Femur (tissue), 1 donor: ENCODE measurements around the gene ASB4.
A peak's percentile ranks its signal among the peaks of the same experiment; 100 is the strongest.
"Not testable (repeated sequence)": the region's sequence is repeated elsewhere in the genome, so short reads cannot be mapped to it uniquely, and the experiment has no call there.

Experiments
- DNase-seq: peaks from one replicate; pipeline ENCODE4 v3.0.0-alpha.2; 2017

Gene ASB4

DNA sequence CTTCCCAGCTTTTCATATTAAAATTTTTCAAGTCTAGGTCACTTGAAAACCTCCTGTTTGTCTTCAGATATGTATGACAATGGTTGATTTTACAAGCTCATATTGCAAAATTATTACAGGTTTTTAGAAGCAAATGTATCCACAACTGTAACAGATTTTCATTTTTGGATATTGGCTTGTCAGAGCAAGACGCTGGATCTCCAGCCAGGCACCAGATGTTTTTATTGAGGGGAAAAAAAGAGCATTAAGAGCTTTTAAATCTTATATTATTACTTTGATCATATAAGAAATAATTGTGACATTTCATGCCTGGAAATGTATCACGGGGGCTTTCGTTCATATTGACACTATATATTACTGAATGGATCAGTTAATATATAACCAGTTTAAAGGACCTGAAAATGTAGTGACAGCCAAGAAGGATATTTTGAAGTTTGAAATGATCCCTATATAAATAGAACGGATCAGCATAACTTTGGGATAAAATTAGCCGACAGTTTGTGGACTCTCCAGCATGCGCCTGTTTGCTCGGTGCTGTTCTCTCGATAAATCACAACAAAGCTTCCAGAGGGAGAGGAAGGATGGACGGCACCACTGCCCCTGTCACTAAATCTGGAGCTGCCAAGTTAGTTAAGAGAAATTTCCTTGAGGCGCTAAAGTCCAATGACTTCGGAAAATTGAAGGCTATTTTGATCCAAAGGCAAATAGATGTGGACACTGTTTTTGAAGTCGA is at the start of gene ASB4:
Gene ASB4, plus strand, starts transcription at position 553 of the 733 bp plus-strand sequence. Its CDS starts 29 bp downstream, at position 582.
- DNase-seq, result no peak

GRCh38 chr7:95436407-95436806 is 49.3 kb upstream of the ASB4 start:
- DNase-seq, result no peak

DNA sequence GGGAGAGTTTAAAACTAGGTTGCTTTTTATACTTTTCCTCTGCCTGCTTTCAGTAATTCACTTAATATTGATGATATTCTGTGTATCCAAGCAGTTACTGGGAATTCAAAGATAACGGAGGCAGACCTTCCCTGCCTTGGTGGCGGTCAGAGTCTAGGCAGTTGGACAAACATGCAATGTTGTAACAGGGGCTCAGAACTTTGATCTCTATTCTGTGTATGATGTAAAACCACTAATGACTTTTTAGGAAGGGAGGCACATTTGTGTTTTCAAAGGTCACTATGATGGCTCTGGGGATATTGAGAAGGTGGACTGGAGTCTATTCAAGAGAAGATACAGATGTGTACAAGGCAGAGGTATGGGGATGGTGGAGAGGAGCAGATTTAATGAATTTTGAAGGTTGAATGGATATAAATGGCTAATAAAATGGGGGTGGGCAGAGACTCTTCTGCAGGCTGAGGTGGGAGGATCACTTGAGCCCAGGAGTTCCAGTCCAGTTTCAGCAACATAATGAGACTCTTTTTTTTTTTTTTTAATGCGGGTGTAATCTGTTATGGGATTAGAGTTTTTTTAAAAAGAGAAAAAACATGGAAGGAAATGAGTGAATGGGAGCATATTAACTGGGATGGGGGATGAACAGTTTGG is 45.2 kb upstream of the ASB4 start:
- no peak for DNase-seq

GRCh38 chr7:95441042-95441823 is 44.5 kb upstream of the ASB4 start:
- no peak for DNase-seq

GRCh38 chr7:95444796-95445195 is 40.9 kb upstream of the ASB4 start:
- DNase-seq, result no peak

- no peak for DNase-seq
Measured at GRCh38 chr7:95446618-95447017, 39.1 kb upstream of the ASB4 start.

DNA sequence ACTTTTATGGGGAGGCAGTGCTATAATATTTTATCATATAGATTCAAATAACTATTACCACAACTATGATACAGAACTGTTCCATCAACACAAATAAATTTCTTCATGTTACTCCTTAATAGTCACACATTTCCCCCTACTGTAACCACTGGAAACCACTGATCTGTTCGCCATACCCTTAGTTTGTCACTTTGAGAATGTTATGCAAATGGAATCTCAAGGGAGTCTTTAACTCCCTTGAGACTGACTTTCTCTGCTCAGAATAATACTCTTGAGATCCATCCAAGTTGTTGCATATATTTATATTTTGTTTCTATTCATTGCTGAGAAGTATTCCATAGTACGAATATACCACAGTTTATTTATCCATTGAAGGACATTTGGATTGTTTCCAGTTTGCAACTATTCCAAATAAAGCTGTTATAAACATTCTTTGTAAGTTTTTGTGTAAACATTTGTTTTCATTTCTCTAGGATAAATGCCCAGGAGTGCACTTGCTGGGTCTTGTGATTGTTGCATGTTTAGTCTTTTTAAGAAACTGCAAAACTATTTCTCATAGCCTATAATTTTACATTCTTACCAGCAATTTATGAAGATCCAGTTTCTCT is 31.2 kb upstream of the ASB4 start:
- no peak for DNase-seq

GRCh38 chr7:95457947-95458346 is 27.8 kb upstream of the ASB4 start:
- no peak for DNase-seq

- not testable (repeated sequence) for DNase-seq
Measured at GRCh38 chr7:95460653-95461052, 25.1 kb upstream of the ASB4 start.

DNA sequence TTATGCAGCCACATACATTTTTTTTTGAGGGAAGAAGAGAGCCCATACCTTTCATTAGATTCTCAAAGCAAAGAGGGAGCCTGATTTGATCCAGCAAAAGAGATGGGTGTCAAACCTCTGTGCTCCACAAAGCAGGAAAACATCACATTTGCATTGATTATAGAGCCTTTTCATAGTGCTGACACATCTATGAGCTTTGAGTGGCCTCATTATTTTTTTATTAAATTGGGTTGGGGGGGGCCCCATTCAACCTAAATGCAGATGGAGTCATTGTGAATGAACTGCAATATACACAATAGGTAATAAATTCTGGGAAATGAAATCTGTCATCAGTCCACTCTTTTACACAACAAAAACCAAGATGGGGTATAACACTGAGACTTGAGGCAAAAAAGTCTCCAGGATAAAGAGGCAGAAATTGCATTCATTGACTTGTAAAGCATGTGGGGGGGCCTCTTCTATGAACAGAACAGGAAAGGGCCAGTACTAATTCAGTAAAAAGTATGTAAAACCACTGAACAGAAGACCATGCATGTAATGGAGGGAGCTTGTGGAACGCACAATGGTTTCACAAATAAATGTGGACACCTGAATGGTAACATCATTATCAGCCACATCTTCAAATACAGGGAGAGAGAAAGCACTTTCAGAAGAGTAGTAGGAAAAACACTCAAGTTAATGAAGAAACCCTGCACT is 17.7 kb upstream of the ASB4 start:
- no peak for DNase-seq

GRCh38 chr7:95469187-95469586 is 16.6 kb upstream of the ASB4 start:
- DNase-seq, result no peak

DNA sequence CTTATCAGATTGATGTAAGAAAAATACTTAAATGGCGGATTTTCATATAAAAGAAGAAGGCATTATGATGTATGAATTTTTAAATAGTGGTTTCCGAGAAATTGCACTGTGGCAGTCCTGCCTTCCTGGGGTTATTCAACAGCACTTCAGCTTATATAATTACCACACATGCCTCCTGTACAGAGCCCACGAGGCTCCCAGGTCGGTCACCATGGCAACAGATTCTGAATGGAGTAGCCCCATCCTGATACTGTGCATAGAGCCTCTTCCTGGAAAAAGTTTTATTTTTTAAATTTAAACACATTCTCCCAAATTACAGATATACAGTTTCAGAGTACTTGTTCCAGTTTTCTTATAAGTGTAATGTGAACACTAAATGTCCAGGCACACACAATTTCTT is 15.9 kb upstream of the ASB4 start:
- no peak for DNase-seq

DNA sequence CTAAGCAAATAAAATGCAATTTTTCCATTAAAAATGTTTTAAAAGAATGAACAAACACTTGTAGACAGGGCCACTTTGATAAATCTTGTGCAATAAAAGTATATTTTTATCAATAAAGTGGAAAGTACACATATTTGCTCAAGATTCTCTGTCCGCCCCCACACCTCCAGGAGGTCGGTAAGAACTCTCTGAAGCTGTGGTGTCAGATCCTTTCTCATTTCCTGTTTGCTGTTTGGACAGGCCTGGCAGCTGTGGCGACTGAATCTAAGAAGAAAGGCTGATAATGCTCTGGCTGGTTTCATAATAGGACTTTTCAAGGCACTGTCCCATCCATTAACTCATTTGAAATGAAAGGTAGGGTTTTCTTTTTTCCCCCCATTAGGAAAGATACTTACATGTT is 15.3 kb upstream of the ASB4 start:
- no peak for DNase-seq

DNA sequence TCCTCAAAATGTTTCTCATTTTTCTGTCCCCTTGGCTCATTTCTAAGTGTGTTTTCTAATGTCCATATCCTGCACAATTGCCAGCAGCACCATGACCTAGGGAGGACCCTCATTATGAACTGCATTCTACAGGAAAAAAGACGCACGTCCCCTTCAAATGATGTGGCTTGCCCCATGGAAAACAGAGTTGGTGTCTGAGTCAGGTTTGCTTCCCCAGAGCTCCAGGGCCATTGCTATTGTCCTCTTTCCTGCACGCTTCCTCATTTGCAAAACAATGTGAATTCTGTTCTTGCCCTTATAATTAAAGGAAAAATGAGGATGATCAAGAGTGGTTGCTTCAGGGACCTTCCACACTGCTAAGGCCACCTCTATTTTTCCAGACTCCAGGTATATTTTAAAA is 14.7 kb upstream of the ASB4 start:
- no peak for DNase-seq

GRCh38 chr7:95472581-95473161 is 13.1 kb upstream of the ASB4 start:
- peak; percentile 71 for DNase-seq

GRCh38 chr7:95473276-95473985 is 12.3 kb upstream of the ASB4 start:
- peak; percentile 74 for DNase-seq

DNA sequence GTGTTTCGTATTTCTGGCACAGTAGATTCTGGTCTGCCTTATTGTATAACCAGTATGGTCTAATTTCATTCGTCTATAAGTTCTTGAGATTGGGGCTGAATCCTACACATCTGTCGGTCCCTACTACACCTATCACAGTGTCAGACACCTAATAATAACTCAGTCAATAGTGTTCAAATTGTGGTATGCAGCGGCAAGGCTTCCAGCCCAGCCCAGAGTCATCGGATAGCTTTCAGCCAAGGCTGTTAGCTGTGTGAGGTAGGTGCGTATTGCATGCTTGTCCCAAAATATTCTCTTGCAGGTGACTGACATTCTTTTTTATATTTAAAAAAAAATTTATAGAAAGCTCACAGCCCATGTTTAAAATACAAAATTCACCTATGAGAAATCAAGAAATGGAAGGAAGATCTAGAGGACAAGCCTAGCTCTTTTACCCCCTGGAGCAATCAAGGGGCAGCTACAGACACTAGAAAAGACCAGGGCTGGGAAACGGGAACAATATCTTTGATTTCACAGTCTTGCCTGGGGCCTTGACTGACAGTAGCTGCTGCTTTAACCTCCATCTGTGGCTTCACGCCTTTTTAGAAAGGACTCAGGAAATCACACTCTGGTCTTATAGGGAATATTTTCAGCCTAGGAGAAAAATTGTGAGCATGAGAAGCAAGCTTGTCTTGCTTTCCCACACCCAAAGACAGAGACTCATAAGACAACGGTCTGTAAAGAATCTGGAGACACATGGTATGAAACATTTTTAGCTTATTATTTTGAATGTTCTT is 9.5 kb upstream of the ASB4 start:
- peak; percentile 41 for DNase-seq

GRCh38 chr7:95476904-95477594 is 8.7 kb upstream of the ASB4 start:
- DNase-seq, result peak; percentile 77

GRCh38 chr7:95478272-95479037 is 7.3 kb upstream of the ASB4 start:
- peak; percentile 35 for DNase-seq
